Neutrophil (primary cell): ENCODE measurements around the gene SLC2A5.

Experiments
- H3K27ac ChIP-seq: fragments of 200-600 bp; sonication (generic); 2 replicates; pipeline ENCODE4 v1.5.1; 2016; ENCODE audit warnings: mild to moderate bottlenecking, moderate library complexity
- H3K27me3 ChIP-seq: fragments of 200-600 bp; sonication (generic); 2 replicates; pipeline ENCODE4 v1.6.0; 2016; ENCODE audit warnings: mild to moderate bottlenecking
- H3K36me3 ChIP-seq: fragments of 200-600 bp; sonication (generic); 2 replicates; pipeline ENCODE4 v1.5.1; 2017
- H3K4me1 ChIP-seq, 2 experiments: fragments of 200-600 bp in 1 of 2; sonication (generic) in 1 of 2; 1 replicate in 1 of 2; 2 replicates in 1 of 2; pipeline versions ENCODE4 v1.5.1 to v1.6.1; 2013 to 2016; ENCODE audit warnings: low read depth in 1 of 2, low read length in 1 of 2, mild to moderate bottlenecking in 1 of 2, moderate library complexity in 1 of 2; ENCODE audit not compliant: control insufficient read depth in 1 of 2, insufficient read depth in 1 of 2
- H3K4me3 ChIP-seq, 2 experiments: fragments of 200-600 bp in 1 of 2; sonication (generic) in 1 of 2; 1 replicate in 1 of 2; 2 replicates in 1 of 2; pipeline ENCODE4 v1.5.1; 2013 to 2016; ENCODE audit warnings: low read depth in 1 of 2, low read length in 1 of 2, mild to moderate bottlenecking in 1 of 2, moderate library complexity in 1 of 2
- H3K9me3 ChIP-seq: fragments of 200-600 bp; sonication (generic); 2 replicates; pipeline ENCODE4 v1.5.1; 2016
- TF ChIP-seq, protein P1 (sequence below): fragments of 200-600 bp; sonication (generic); IDR thresholded peaks from 2 replicates; pipeline ENCODE4 v1.5.1; 2016; ENCODE audit warnings: antibody characterized with exemption

The SLC2A5 gene

DNA sequence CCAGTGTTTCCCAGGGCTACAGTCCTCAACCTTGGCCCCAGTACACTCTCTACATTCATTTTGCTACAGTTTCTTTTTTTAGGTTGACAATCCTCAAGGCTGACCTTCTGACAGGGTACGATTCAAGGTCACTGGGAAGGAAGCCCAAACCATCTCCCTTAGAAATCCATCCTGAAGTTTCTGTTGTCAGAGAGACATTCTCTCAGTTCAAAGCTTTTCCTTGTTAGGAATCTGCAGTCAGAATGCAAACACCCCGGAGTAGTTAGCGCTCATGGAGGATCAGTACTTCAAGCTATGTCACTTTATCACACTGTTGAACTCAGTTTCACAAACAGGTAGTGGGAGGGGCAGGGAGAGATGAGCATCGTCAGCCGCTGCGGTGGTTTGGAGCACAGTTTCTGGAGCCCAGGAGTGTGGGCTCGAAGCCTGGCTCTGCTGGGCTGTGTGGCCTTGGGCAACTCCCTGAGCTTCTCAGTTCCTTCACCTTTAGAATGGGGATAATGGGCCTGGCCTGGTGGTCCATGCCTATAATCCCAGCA, 4.2 kb downstream of the SLC2A5 start:
- Histone ChIP-seq H3K36me3 (no peaks in the 10 kb centered on the region), H3K27ac (peak overlapping the region; percentile 9), H3K27me3 (no peaks in the 10 kb centered on the region), H3K9me3 (no peaks in the 10 kb centered on the region), H3K4me3 (no peak overlapping the region), H3K4me1 (peaks cover 40 to 41% of the 10 kb centered on the region in 2 experiments)
- TF ChIP-seq, protein P1, sequence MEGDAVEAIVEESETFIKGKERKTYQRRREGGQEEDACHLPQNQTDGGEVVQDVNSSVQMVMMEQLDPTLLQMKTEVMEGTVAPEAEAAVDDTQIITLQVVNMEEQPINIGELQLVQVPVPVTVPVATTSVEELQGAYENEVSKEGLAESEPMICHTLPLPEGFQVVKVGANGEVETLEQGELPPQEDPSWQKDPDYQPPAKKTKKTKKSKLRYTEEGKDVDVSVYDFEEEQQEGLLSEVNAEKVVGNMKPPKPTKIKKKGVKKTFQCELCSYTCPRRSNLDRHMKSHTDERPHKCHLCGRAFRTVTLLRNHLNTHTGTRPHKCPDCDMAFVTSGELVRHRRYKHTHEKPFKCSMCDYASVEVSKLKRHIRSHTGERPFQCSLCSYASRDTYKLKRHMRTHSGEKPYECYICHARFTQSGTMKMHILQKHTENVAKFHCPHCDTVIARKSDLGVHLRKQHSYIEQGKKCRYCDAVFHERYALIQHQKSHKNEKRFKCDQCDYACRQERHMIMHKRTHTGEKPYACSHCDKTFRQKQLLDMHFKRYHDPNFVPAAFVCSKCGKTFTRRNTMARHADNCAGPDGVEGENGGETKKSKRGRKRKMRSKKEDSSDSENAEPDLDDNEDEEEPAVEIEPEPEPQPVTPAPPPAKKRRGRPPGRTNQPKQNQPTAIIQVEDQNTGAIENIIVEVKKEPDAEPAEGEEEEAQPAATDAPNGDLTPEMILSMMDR: no peak

DNA sequence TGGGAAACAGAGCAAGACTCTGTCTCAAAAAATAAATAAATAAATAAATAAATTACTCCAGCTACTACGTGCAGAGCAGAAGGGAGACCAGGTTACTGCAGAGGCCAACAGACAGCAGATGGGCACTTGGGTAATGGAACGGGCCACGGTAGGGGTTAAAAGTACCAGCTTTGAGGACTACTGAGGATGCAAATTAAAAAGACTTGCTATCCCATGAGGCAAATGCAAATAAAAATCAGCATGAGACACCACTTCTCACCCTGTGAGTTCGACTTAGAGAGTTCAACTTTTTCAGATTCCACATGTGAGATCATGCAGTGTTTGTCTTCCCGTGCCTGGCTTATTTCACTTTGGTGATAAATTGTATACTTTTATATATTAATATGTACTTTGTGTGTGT, 6.6 kb downstream of the SLC2A5 start:
- Histone ChIP-seq H3K9me3 (no peaks in the 10 kb centered on the region), H3K36me3 (peaks cover 2% of the 10 kb centered on the region), H3K27me3 (no peaks in the 10 kb centered on the region), H3K27ac (no peak overlapping the region), H3K4me1 (peaks cover 26% of the 10 kb centered on the region in 2 experiments), H3K4me3 (no peak overlapping the region)
- TF ChIP-seq, protein P1: no peak

DNA sequence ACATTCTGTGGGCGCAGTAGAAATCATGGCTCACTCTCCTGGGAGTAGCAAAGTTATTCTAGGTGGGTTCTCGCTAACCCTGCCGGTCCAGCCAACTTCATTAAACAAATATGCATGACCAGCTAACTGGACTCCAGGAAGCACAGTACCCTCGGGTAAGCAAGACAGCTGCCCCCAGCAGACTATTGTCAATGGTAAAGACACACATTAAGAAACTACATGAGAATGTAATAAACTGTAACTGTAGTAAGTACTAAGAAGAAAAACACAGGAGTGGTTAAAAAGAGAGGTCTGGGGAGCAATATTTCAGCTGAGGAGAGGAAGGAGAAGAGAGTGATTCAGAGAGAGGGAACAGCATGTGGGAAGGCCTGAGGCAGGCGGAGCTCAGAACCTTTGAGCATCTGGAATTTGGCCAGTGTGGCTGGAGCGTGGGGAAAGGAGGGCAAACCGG, 7.4 kb downstream of the SLC2A5 start:
- H3K36me3 ChIP-seq: peaks cover 9% of the 10 kb centered on the region
- TF ChIP-seq, protein P1: no peak
- H3K9me3 ChIP-seq: no peaks in the 10 kb centered on the region
- H3K4me3 ChIP-seq: no peak overlapping the region
- H3K4me1 ChIP-seq: peaks cover 19 to 22% of the 10 kb centered on the region in 2 experiments
- H3K27ac ChIP-seq: no peak overlapping the region
- H3K27me3 ChIP-seq: no peaks in the 10 kb centered on the region

DNA sequence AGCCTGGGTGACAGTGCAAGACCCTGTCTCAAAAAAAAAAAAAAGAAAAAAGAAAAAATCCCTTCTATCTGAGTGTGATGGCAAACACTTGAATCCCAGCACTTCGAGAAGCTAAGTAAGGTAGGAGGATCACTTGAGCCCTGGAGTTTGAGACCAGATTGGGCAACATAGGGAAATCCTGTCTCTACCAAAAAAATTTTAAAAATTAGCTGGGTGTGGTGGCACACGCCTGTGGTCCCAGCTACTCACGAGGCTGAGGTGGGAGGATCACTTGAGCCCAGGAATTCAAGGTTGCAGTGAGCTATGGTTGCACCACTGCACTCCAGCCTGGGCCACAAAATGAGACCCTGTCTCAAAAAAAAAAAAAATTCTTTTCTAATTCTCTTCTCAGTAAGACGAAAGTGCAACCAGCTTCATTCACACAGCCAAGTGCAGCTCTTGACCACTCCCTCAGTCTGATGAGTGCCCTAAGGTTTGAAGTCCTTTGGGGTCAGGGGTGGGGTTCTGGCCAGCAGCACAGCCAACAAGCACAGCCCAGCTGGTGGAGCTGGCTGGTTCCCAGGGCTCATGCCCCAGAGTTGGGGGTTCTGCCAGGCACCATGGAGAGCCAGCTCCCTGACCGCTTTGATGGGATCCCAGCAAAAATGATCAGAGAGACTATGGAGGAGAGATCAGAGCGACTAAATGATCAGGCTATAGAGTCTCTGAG, 8.0 kb downstream of the SLC2A5 start:
- TF ChIP-seq, protein P1: no peak
- Histone ChIP-seq H3K4me1 (peaks cover 17 to 20% of the 10 kb centered on the region in 2 experiments), H3K9me3 (no peaks in the 10 kb centered on the region), H3K36me3 (peaks cover 14% of the 10 kb centered on the region), H3K4me3 (no peak overlapping the region), H3K27ac (no peak overlapping the region), H3K27me3 (no peaks in the 10 kb centered on the region)

DNA sequence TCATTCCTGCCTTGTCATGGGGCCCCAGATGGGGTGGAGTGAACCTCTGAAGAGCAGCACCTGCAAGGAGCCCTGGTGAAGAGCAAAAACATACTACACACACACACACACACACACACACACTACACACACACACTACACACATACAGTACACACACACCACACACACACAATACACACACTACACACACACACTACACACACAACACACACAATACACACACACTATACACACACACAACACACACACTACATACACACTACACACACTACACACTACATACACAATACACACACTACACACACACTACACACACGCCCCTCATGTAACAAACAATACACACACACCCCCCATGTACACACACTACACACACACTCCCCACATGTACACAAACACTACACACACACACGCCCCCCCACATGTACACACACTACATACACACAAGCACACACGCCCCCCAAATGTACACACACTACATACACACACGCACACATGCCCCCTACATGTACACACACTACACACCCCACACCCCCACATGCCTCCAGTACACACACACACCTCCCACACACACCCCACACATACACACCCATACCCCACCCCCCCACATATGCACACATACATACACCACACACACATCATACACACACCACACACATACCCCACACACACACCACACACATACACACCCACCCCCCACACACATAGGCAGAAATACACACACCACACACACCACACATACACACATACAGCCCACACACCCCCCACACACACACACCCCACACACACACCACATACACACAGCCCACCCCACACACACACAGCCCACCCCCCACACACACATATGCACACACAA, 9.3 kb downstream of the SLC2A5 start:
- Histone ChIP-seq H3K27me3 (no peaks in the 10 kb centered on the region), H3K4me1 (peaks cover 12 to 15% of the 10 kb centered on the region in 2 experiments), H3K4me3 (no peak overlapping the region), H3K27ac (no peak overlapping the region), H3K36me3 (peaks cover 27% of the 10 kb centered on the region), H3K9me3 (no peaks in the 10 kb centered on the region)
- TF ChIP-seq, protein P1: no peak
